PC-3 (cell line): Measurements from ENCODE around the gene TMTC3. TPM values are rescaled to one million over a fixed set of nuclear protein-coding genes. Genes with fewer than 3 reads are reported as not detected.

Experiments used
- ATAC-seq: fragments of 200-7000 bp; cut with Tn5 transposase; 2 replicates; pipeline ENCODE4 v1.9.1; 2020; ENCODE audit warnings: mild to moderate bottlenecking, moderate library complexity
- BruUV-seq: library from RNA; stranded (reverse); fragments of 400-500 nt; replicated peaks from 2 replicates; lab custom pipeline; 2021; lab: Mats Ljungman, UMichigan
- CTCF ChIA-PET: fragments of 300-600 bp; sonication (Branson Sonifier 250); formaldehyde crosslinking; loops from one replicate; lab custom pipeline; 2022; ENCODE audit warnings: antibody characterized with exemption; lab: Charles Lee
- POLR2A ChIA-PET: fragments of 300-600 bp; sonication (Branson Sonifier 250); formaldehyde crosslinking; loops from one replicate; lab custom pipeline; 2022; ENCODE audit warnings: antibody characterized with exemption; ENCODE audit not compliant: unreplicated experiment; lab: Charles Lee
- DNase-seq: peaks from one replicate; pipeline ENCODE4 v3.0.0-alpha.2; 2015
- H2AFZ ChIP-seq: fragments of 300-600 bp; sonication (generic); 2 replicates; pipeline ENCODE4 v1.6.0; 2016; ENCODE audit warnings: antibody characterized with exemption, low read length
- H3F3A ChIP-seq: fragments of 300-600 bp; sonication (generic); one replicate; pipeline ENCODE4 v1.6.0; 2017; ENCODE audit warnings: antibody characterized with exemption, low read length, control low read depth, mild to moderate bottlenecking; ENCODE audit not compliant: unreplicated experiment
- H3K27ac ChIP-seq: fragments of 300-600 bp; sonication (generic); 2 replicates; pipeline ENCODE4 v1.5.1; 2016; ENCODE audit warnings: mild to moderate bottlenecking, low read length
- H3K27me3 ChIP-seq: fragments of 300-600 bp; sonication (generic); 2 replicates; pipeline ENCODE4 v1.6.1; 2016; ENCODE audit warnings: low read length, mixed read lengths
- H3K36me3 ChIP-seq: fragments of 300-600 bp; sonication (generic); 2 replicates; pipeline ENCODE4 v1.6.1; 2016; ENCODE audit warnings: low read depth, mixed run types, low read length, mixed read lengths
- H3K4me1 ChIP-seq: fragments of 300-600 bp; sonication (generic); 2 replicates; pipeline ENCODE4 v1.5.1; 2016; ENCODE audit warnings: low read length; ENCODE audit not compliant: insufficient read depth
- H3K4me2 ChIP-seq: fragments of 300-600 bp; sonication (generic); 2 replicates; pipeline ENCODE4 v1.6.0; 2016; ENCODE audit warnings: low read length
- H3K4me3 ChIP-seq: fragments of 300-600 bp; sonication (generic); 2 replicates; pipeline ENCODE4 v1.5.1; 2016; ENCODE audit warnings: mild to moderate bottlenecking, low read length, mixed read lengths
- H3K79me2 ChIP-seq: fragments of 300-600 bp; sonication (generic); 2 replicates; pipeline ENCODE4 v1.6.1; 2017; ENCODE audit warnings: low read length, mixed read lengths
- H3K9ac ChIP-seq: fragments of 300-600 bp; sonication (generic); 2 replicates; pipeline ENCODE4 v1.6.0; 2016; ENCODE audit warnings: mild to moderate bottlenecking, low read length
- H3K9me2 ChIP-seq: fragments of 300-600 bp; sonication (generic); replicated peaks from 2 replicates; pipeline ENCODE4 v1.6.1; 2016; ENCODE audit warnings: mixed run types, low read length, mixed read lengths
- H3K9me3 ChIP-seq: fragments of 300-600 bp; sonication (generic); 2 replicates; pipeline ENCODE4 v1.6.1; 2016; ENCODE audit warnings: low read length, mixed read lengths
- H4K20me1 ChIP-seq: fragments of 300-600 bp; sonication (generic); 2 replicates; pipeline ENCODE4 v1.6.1; 2016; ENCODE audit warnings: low read length, mixed read lengths
- EZH2 ChIP-seq: fragments of 300-600 bp; sonication (generic); IDR thresholded peaks from one replicate; pipeline ENCODE4 v1.6.1; 2017; ENCODE audit warnings: antibody characterized with exemption, mild to moderate bottlenecking, low read length; ENCODE audit not compliant: unreplicated experiment
- EZH2phosphoT487 ChIP-seq: fragments of 300-600 bp; sonication (generic); IDR thresholded peaks from 2 replicates; pipeline ENCODE4 v1.6.1; 2018; ENCODE audit warnings: mild to moderate bottlenecking, antibody characterized with exemption, low read length, borderline replicate concordance
- intact Hi-C: fragments of 100-400 bp; cut with micrococcal nuclease; formaldehyde crosslinking; loops from 2 replicates; pipeline ENCODE4 v1.9.0; 2023
- total RNA-seq: library from RNA; depleted of rRNA; stranded (reverse); fragments of >200 nt; gene quantifications from 2 replicates; pipeline ENCODE4 v1.2.3, GENCODE V29; 2014
- TF ChIP-seq, protein P1 (sequence below): fragments of 300-600 bp; sonication (generic); conservative IDR thresholded peaks from 2 replicates; pipeline ENCODE4 v1.5.1; 2017; ENCODE audit warnings: antibody characterized with exemption, low read depth, mild to moderate bottlenecking, low read length

The TMTC3 gene
- total RNA-seq, 1 experiment from 2014 or later, result 11.4 TPM

DNA sequence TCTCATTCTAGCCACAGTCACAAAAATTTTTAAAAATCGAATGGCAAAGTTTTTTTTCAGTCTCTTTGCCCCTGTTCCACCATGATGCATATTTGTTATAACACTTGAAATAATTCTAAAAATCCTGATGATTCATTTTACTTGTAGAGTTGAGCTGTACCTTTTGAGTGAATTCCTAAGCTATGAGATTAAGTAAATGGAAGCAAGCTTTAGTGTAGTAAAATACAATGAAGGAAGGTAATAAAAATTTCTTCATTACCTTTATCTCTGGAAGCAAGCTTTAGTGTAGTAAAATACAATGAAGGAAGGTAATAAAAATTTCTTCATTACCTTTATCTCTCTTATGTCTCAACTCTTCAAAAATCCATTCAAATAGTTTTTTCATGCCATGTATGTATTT, 46.1 kb downstream of the TMTC3 start:
- Histone ChIP-seq H3K27ac (peak overlapping the region; percentile 88), H4K20me1 (no peaks in the 10 kb centered on the region), H2AFZ (no peak overlapping the region), H3K79me2 (no peaks in the 10 kb centered on the region), H3K36me3 (no peaks in the 10 kb centered on the region), H3F3A (no peaks in the 10 kb centered on the region), H3K4me3 (no peak overlapping the region), H3K9ac (peak overlapping the region; percentile 11; the same call in 1 of the 2 replicates), H3K9me2 (no peaks in the 10 kb centered on the region), H3K27me3 (no peaks in the 10 kb centered on the region), H3K9me3 (no peaks in the 10 kb centered on the region), H3K4me2 (peak overlapping the region; percentile 9), H3K4me1 (peaks cover 39% of the 10 kb centered on the region)
- intact Hi-C loops, result loop anchor here (10.0 kb wide), 1 partner anchor 207 kb away; no protein-coding TSS in a partner anchor
- POLR2A ChIA-PET, result no interaction called here
- BruUV-seq, result no TSS peak
- ATAC-seq, result peak; percentile 75
- CTCF ChIA-PET, result interaction anchor here (0.6 kb wide), 1 partner anchor 116 kb away, joined by 3 read pairs; no protein-coding TSS in a partner anchor
- DNase-seq, result peak; percentile 72
- no peak for TF ChIP-seq EZH2phosphoT487
- no peak for TF ChIP-seq EZH2
- TF ChIP-seq, protein P1, sequence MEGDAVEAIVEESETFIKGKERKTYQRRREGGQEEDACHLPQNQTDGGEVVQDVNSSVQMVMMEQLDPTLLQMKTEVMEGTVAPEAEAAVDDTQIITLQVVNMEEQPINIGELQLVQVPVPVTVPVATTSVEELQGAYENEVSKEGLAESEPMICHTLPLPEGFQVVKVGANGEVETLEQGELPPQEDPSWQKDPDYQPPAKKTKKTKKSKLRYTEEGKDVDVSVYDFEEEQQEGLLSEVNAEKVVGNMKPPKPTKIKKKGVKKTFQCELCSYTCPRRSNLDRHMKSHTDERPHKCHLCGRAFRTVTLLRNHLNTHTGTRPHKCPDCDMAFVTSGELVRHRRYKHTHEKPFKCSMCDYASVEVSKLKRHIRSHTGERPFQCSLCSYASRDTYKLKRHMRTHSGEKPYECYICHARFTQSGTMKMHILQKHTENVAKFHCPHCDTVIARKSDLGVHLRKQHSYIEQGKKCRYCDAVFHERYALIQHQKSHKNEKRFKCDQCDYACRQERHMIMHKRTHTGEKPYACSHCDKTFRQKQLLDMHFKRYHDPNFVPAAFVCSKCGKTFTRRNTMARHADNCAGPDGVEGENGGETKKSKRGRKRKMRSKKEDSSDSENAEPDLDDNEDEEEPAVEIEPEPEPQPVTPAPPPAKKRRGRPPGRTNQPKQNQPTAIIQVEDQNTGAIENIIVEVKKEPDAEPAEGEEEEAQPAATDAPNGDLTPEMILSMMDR, result no peak

DNA sequence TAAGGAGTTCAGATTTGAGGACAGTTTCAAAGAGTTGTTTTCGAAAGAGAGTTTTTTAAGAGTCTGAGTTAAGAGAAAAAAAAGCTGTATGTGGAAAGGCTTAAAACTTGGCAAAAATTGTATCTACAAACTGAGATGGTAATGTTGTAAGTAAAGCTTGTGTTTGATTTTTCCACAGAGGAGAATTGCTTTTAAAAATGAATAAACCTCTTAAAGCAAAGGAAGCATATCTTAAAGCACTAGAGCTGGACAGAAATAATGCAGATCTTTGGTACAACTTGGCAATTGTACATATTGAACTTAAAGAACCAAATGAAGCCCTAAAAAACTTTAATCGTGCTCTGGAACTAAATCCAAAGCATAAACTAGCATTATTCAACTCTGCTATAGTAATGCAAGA, 50.3 kb downstream of the TMTC3 start:
- H3K9ac ChIP-seq, result no peak overlapping the region
- no peak overlapping the region for H3K27ac ChIP-seq
- H3K4me1 ChIP-seq, result peaks cover 14% of the 10 kb centered on the region
- no peaks in the 10 kb centered on the region for H3K79me2 ChIP-seq
- DNase-seq (no peak), ATAC-seq (no peak)
- BruUV-seq, result no TSS peak
- no peaks in the 10 kb centered on the region for H3K9me3 ChIP-seq
- H3K27me3 ChIP-seq, result no peaks in the 10 kb centered on the region
- intact Hi-C loops, result no loop called here
- H3K9me2 ChIP-seq, result no peaks in the 10 kb centered on the region
- H4K20me1 ChIP-seq, result no peaks in the 10 kb centered on the region
- POLR2A ChIA-PET, result no interaction called here
- CTCF ChIA-PET, result no interaction called here
- H3K36me3 ChIP-seq, result peaks cover 16% of the 10 kb centered on the region
- no peak overlapping the region for H3K4me3 ChIP-seq
- TF ChIP-seq, protein P1, result no peak
- no peak for TF ChIP-seq EZH2
- TF ChIP-seq EZH2phosphoT487, result no peak
- no peaks in the 10 kb centered on the region for H3F3A ChIP-seq
- no peak overlapping the region for H3K4me2 ChIP-seq
- no peak overlapping the region for H2AFZ ChIP-seq

DNA sequence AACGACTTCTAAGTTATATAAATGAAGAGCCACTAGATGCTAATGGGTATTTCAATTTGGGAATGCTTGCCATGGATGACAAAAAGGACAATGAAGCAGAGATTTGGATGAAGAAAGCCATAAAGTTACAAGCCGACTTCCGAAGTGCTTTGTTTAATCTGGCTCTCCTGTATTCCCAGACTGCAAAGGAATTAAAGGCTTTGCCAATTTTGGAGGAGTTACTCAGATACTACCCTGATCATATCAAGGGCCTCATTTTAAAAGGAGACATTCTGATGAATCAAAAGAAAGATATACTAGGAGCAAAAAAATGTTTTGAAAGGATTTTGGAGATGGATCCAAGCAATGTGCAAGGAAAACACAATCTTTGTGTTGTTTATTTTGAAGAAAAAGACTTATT, 52.8 kb downstream of the TMTC3 start:
- ATAC-seq, result no peak
- POLR2A ChIA-PET, result no interaction called here
- Histone ChIP-seq H3K27ac (no peak overlapping the region), H3K4me1 (no peaks in the 10 kb centered on the region), H3K4me2 (no peak overlapping the region), H2AFZ (no peak overlapping the region), H3K9me2 (no peaks in the 10 kb centered on the region), H3K79me2 (no peaks in the 10 kb centered on the region), H4K20me1 (no peaks in the 10 kb centered on the region), H3K4me3 (no peak overlapping the region), H3K27me3 (no peaks in the 10 kb centered on the region), H3F3A (no peaks in the 10 kb centered on the region), H3K9me3 (no peaks in the 10 kb centered on the region), H3K36me3 (peaks cover 16% of the 10 kb centered on the region), H3K9ac (no peak overlapping the region)
- intact Hi-C loops, result loop anchor here (5.0 kb wide), 1 partner anchor 42 kb away; no protein-coding TSS in a partner anchor
- no peak for DNase-seq
- TF ChIP-seq EZH2phosphoT487 (no peak), EZH2 (no peak)
- TF ChIP-seq, protein P1, result no peak
- BruUV-seq, result no TSS peak
- CTCF ChIA-PET, result no interaction called here
